Measurements from ENCODE around the gene CCNYL1. TPM values are rescaled to one million over a fixed set of nuclear protein-coding genes. Genes with fewer than 3 reads are reported as not detected.

CCNYL1 gene
- polyA plus RNA-seq, 3 donors = 4.1 to 10.6 (median 4.6) TPM

DNA sequence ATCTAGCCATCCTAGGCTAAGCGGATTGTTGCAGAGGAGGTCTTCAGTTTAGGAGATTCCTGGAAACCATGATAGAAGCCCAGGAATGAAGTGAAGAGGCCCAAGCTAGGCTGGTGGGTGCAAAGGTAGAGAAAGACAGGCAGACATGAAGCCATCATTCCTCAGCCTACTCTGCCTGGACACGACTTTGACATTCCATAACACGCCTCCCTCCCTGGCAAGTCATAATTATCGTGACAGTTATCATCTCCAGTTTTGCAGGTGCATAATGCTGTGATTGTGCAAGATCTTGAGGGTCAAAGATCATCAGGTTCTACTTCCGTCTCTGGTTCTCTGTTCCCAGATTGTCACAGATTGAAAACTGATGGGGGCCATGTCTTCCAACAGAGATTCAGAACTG, 73.5 kb downstream of the CCNYL1 start:
- Histone ChIP-seq H3K4me2 (replicated peaks; ENCODE audit: extremely low read depth, low read length, poor library complexity, severe bottlenecking) (no peak overlapping the region), H3K27me3 (ENCODE audit: control insufficient read depth in 2 of 2, insufficient read depth in 2 of 2, low read length in 2 of 2) (no peaks in the 10 kb centered on the region), H2AFZ (ENCODE audit: insufficient read depth, low read depth, low read length, poor library complexity, severe bottlenecking) (no peak overlapping the region), H3K27ac (ENCODE audit: low read depth in 1 of 2, low read length in 2 of 2) (no peak overlapping the region), H4K20me1 (ENCODE audit: insufficient read depth, low read length) (no peaks in the 10 kb centered on the region), H3K36me3 (replicated peaks in 1 of 2; ENCODE audit: control insufficient read depth in 1 of 2, insufficient read depth in 2 of 2, low read length in 2 of 2) (no peaks in the 10 kb centered on the region), H3K4me1 (ENCODE audit: control insufficient read depth in 1 of 2, insufficient read depth in 2 of 2, low read length in 2 of 2) (peaks cover 26 to 32% of the 10 kb centered on the region in 2 donors), H3K9me3 (replicated peaks in 1 of 2; ENCODE audit: control insufficient read depth in 1 of 2, insufficient read depth in 1 of 2, low read length in 2 of 2) (no peaks in the 10 kb centered on the region), H3K9ac (ENCODE audit: insufficient read depth, low read length, poor library complexity, severe bottlenecking) (no peak overlapping the region), H3K79me2 (ENCODE audit: insufficient read depth, low read length) (no peaks in the 10 kb centered on the region), H3K4me3 (replicated peaks in 1 of 3; ENCODE audit: low read depth in 2 of 3, low read length in 3 of 3) (no peak overlapping the region)
- Mint-ChIP-seq H3K4me3 (no peak overlapping the region), H3K27me3 (ENCODE audit: low read depth in 3 of 3) (no peaks in the 10 kb centered on the region), H3K27ac (peak overlapping the region in 2 of 7 donors; percentile 6 to 32), H3K4me1 (peaks cover 33% of the 10 kb centered on the region), H3K9me3 (no peaks in the 10 kb centered on the region), H3K36me3 (no peaks in the 10 kb centered on the region)
- intact Hi-C loops (cut with micrococcal nuclease) = no loop called here
- TF ChIP-seq, protein P1, sequence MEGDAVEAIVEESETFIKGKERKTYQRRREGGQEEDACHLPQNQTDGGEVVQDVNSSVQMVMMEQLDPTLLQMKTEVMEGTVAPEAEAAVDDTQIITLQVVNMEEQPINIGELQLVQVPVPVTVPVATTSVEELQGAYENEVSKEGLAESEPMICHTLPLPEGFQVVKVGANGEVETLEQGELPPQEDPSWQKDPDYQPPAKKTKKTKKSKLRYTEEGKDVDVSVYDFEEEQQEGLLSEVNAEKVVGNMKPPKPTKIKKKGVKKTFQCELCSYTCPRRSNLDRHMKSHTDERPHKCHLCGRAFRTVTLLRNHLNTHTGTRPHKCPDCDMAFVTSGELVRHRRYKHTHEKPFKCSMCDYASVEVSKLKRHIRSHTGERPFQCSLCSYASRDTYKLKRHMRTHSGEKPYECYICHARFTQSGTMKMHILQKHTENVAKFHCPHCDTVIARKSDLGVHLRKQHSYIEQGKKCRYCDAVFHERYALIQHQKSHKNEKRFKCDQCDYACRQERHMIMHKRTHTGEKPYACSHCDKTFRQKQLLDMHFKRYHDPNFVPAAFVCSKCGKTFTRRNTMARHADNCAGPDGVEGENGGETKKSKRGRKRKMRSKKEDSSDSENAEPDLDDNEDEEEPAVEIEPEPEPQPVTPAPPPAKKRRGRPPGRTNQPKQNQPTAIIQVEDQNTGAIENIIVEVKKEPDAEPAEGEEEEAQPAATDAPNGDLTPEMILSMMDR (IDR thresholded peaks at IDR 0.05) = no peak
- WGBS (ENCODE audit: insufficient coverage) = 38% methylated on average over 3 of the region's 5 CpGs
- DNase-seq = no peak

DNA sequence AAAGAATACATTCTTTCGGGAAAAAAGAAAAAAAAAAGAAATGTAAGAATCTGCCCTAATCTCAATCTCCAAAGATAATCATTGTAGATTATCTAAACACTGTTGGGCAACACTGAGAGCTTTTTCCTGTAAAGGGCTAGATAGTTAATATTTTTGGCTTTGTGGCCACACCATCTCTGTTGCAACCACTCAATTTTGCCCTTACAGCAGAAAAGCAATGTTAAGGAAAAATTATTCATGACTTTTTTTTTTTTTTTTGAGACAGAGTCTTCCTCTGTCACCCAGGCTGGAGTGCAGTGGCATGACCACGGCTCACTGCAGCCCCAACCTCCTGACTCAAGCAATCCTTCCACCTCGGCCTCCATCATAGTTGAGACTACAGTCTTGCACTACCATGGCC, 75.6 kb downstream of the CCNYL1 start:
- Mint-ChIP-seq H3K4me3 (peak overlapping the region in 1 of 2 donors; percentile 24), H3K27ac (peak overlapping the region in 6 of 7 donors; percentile 30 to 73 (median 46)), H3K36me3 (no peaks in the 10 kb centered on the region), H3K27me3 (ENCODE audit: low read depth in 3 of 3) (peaks cover 0 to 2% (median 0%) of the 10 kb centered on the region in 3 donors), H3K4me1 (peaks cover 47% of the 10 kb centered on the region), H3K9me3 (no peaks in the 10 kb centered on the region)
- H3K4me1 ChIP-seq (ENCODE audit: control insufficient read depth in 1 of 2, insufficient read depth in 2 of 2, low read length in 2 of 2) = peaks cover 40 to 44% of the 10 kb centered on the region in 2 donors
- no CpG with 5 or more reads among the region's 3 CpGs for WGBS (ENCODE audit: insufficient coverage)
- no peak for DNase-seq
- peak overlapping the region in 1 of 3 experiments; percentile 33 for H3K4me3 ChIP-seq (replicated peaks in 1 of 3; ENCODE audit: low read depth in 2 of 3, low read length in 3 of 3)
- H3K36me3 ChIP-seq (replicated peaks in 1 of 2; ENCODE audit: control insufficient read depth in 1 of 2, insufficient read depth in 2 of 2, low read length in 2 of 2) = no peaks in the 10 kb centered on the region
- H3K27ac ChIP-seq (ENCODE audit: low read depth in 1 of 2, low read length in 2 of 2) = peak overlapping the region; percentile 9 to 56
- peak overlapping the region; percentile 48 for H2AFZ ChIP-seq (ENCODE audit: insufficient read depth, low read depth, low read length, poor library complexity, severe bottlenecking)
- H3K4me2 ChIP-seq (replicated peaks; ENCODE audit: extremely low read depth, low read length, poor library complexity, severe bottlenecking) = peak overlapping the region; percentile 39
- intact Hi-C loops (cut with micrococcal nuclease) = no loop called here
- no peaks in the 10 kb centered on the region for H3K27me3 ChIP-seq (ENCODE audit: control insufficient read depth in 2 of 2, insufficient read depth in 2 of 2, low read length in 2 of 2)
- H3K9me3 ChIP-seq (replicated peaks in 1 of 2; ENCODE audit: control insufficient read depth in 1 of 2, insufficient read depth in 1 of 2, low read length in 2 of 2) = no peaks in the 10 kb centered on the region
- no peak overlapping the region for H3K9ac ChIP-seq (ENCODE audit: insufficient read depth, low read length, poor library complexity, severe bottlenecking)
- TF ChIP-seq, protein P1 (IDR thresholded peaks at IDR 0.05) = no peak
- no peaks in the 10 kb centered on the region for H4K20me1 ChIP-seq (ENCODE audit: insufficient read depth, low read length)
- no peaks in the 10 kb centered on the region for H3K79me2 ChIP-seq (ENCODE audit: insufficient read depth, low read length)
